BJ (cell line): Measurements from ENCODE around the gene DUOXA1. TPM values are rescaled to one million over a fixed set of nuclear protein-coding genes. Genes with fewer than 3 reads are reported as not detected.

Experiments used
- CTCF ChIA-PET: fragments of 350-600 bp; formaldehyde crosslinking; extraction: SDS; loops from one replicate; lab custom pipeline; 2021; ENCODE audit warnings: antibody characterized with exemption, inconsistent platforms; lab: Yijun Ruan, JAX
- POLR2A ChIA-PET: fragments of 300-600 bp; sonication (Branson Sonifier 250); formaldehyde crosslinking; extraction: SDS; loops from one replicate; lab custom pipeline; 2021; ENCODE audit warnings: antibody characterized with exemption; lab: Charles Lee
- DNase-seq: peaks from one replicate; pipeline ENCODE4 v3.0.0-alpha.2; 2011; ENCODE audit warnings: low read depth
- H3K27me3 ChIP-seq: 2 replicates; pipeline ENCODE4 v1.6.0; 2011; ENCODE audit warnings: low read length; ENCODE audit not compliant: control insufficient read depth, insufficient read depth
- H3K36me3 ChIP-seq: 2 replicates; pipeline ENCODE4 v1.5.1; 2011; ENCODE audit warnings: low read length; ENCODE audit not compliant: control insufficient read depth, insufficient read depth
- H3K4me3 ChIP-seq: 2 replicates; pipeline ENCODE4 v1.5.1; 2011; ENCODE audit warnings: low read depth, mild to moderate bottlenecking, control low read depth, low read length
- polyA minus RNA-seq: library from RNA; depleted of rRNA, polyadenylated mRNA; stranded (reverse); fragments of >200 nt; gene quantifications from 2 replicates; pipeline ENCODE4 v1.2.3, GENCODE V29; 2011; rRNA and poly(A)+ RNA removed
- polyA plus RNA-seq: library from polyadenylated mRNA; depleted of rRNA; stranded (reverse); fragments of >200 nt; gene quantifications from 2 replicates; pipeline ENCODE4 v1.2.3, GENCODE V29; 2011; rRNA removed
- TF ChIP-seq, protein P1 (sequence below): IDR thresholded peaks from 2 replicates; pipeline ENCODE4 v1.5.1; 2011; ENCODE audit warnings: low read depth, mild to moderate bottlenecking, control low read depth, inconsistent platforms, low read length, moderate library complexity; ENCODE audit not compliant: insufficient read depth

The DUOXA1 gene, protein sequence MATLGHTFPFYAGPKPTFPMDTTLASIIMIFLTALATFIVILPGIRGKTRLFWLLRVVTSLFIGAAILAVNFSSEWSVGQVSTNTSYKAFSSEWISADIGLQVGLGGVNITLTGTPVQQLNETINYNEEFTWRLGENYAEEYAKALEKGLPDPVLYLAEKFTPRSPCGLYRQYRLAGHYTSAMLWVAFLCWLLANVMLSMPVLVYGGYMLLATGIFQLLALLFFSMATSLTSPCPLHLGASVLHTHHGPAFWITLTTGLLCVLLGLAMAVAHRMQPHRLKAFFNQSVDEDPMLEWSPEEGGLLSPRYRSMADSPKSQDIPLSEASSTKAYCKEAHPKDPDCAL
- polyA plus RNA-seq, result not detected in 2 replicates
- polyA minus RNA-seq, result not detected in 2 replicates

- H3K4me3 ChIP-seq, result no peak within 1 kb of the TSS
- no peak for DNase-seq
These were observed at the start of gene DUOXA1, which contains the start of gene DUOX1 for GRCh38 chr15:45129651-45130129. DUOXA1 (minus strand) TSS chr15:45129879; CDS start chr15:45123014, 6,865 bp downstream. DUOX1 (plus strand) TSS chr15:45129994; CDS start chr15:45131967, 1,973 bp downstream.

GRCh38 chr15:45177285-45177684 lies 47.6 kb upstream of the DUOXA1 start:
- CTCF ChIA-PET, result interaction anchor here (1.0 to 5.9 kb wide), 3 partner anchors 8 to 27 kb away, joined by 3 to 47 read pairs (median 14); no protein-coding TSS in a partner anchor
- POLR2A ChIA-PET, result no interaction called here
- TF ChIP-seq, protein P1, sequence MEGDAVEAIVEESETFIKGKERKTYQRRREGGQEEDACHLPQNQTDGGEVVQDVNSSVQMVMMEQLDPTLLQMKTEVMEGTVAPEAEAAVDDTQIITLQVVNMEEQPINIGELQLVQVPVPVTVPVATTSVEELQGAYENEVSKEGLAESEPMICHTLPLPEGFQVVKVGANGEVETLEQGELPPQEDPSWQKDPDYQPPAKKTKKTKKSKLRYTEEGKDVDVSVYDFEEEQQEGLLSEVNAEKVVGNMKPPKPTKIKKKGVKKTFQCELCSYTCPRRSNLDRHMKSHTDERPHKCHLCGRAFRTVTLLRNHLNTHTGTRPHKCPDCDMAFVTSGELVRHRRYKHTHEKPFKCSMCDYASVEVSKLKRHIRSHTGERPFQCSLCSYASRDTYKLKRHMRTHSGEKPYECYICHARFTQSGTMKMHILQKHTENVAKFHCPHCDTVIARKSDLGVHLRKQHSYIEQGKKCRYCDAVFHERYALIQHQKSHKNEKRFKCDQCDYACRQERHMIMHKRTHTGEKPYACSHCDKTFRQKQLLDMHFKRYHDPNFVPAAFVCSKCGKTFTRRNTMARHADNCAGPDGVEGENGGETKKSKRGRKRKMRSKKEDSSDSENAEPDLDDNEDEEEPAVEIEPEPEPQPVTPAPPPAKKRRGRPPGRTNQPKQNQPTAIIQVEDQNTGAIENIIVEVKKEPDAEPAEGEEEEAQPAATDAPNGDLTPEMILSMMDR, result no peak
- peaks cover 3% of the 10 kb centered on the region; the same call in 1 of the 2 replicates for H3K36me3 ChIP-seq
- no peak for DNase-seq
- H3K27me3 ChIP-seq, result no peaks in the 10 kb centered on the region
- H3K4me3 ChIP-seq, result no peak overlapping the region

More at GRCh38 chr15:45129651-45130129, at the start of gene DUOXA1, which contains the start of gene DUOX1:
- POLR2A ChIA-PET, result no interaction called here
- CTCF ChIA-PET, result interaction anchor here (1.0 to 5.3 kb wide), 5 partner anchors 8 to 33 kb away, joined by 3 to 29 read pairs (median 12); no protein-coding TSS in a partner anchor
- H3K36me3 ChIP-seq, result no peaks in the 10 kb centered on the region; the same call in 1 of the 2 replicates
- peaks cover 52% of the 10 kb centered on the region for H3K27me3 ChIP-seq
- TF ChIP-seq, protein P1, result no peak

GRCh38 chr15:45174577-45174976 lies 44.9 kb upstream of the DUOXA1 start:
- Histone ChIP-seq H3K36me3 (peaks cover 3% of the 10 kb centered on the region; the same call in 1 of the 2 replicates), H3K4me3 (no peak overlapping the region), H3K27me3 (no peaks in the 10 kb centered on the region)
- CTCF ChIA-PET, result no interaction called here
- TF ChIP-seq, protein P1, result no peak
- POLR2A ChIA-PET, result no interaction called here
- DNase-seq, result no peak

DNA sequence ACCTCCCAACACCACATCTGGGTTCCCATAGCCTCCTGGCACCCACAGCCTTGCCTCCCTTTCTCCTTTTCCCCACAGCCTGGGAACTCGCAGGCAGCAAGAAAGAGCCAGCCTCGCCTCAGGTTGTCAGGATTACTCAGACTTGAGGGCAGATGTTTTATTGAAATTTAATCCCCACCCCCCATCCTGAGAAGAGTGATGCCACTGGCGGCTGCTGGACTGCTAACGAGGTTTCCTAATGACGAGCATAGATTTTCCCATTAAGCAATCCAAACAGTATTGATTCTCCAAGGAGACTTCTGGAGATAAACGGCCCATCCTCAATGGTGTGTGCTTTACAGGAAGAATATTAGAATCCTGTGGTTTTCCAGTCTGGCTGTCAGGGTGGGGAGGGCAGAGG lies 44.4 kb upstream of the DUOXA1 start:
- H3K36me3 ChIP-seq, result peaks cover 3% of the 10 kb centered on the region; the same call in 1 of the 2 replicates
- TF ChIP-seq, protein P1, result no peak
- POLR2A ChIA-PET, result no interaction called here
- no peak overlapping the region for H3K4me3 ChIP-seq
- CTCF ChIA-PET, result no interaction called here
- no peaks in the 10 kb centered on the region for H3K27me3 ChIP-seq
- no peak for DNase-seq

DNA sequence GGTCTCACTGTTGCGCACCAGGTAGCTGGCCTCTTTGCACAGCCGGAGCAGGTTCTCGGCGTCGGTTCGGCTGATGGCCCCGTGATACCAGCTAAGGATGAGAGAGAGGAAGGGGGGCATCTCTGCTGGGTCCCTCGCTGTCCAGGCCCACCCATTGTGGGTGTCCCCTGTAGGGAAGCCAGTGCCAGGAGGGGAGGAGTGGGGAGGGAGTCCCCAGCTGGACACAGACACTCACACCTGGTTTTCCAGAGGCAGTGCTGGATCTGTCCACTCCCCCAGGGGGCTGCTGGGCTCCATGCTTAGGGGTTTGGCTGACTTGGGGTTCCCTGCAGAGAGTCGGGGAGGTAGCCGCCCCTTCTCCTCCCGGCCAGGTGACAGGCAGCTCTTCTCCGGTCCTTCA lies 42.2 kb upstream of the DUOXA1 start:
- no peaks in the 10 kb centered on the region for H3K27me3 ChIP-seq
- CTCF ChIA-PET, result interaction anchor here (1.2 to 2.3 kb wide), 4 partner anchors 8 to 28 kb away, joined by 5 to 7 read pairs (median 6); no protein-coding TSS in a partner anchor
- POLR2A ChIA-PET, result no interaction called here

More for the DNA sequence above, 42.2 kb upstream of the DUOXA1 start:
- Histone ChIP-seq H3K36me3 (peaks cover 3% of the 10 kb centered on the region; the same call in 1 of the 2 replicates), H3K4me3 (no peak overlapping the region)
- DNase-seq, result no peak
- TF ChIP-seq, protein P1, result no peak
